SK-N-SH (cell line): ENCODE data around the gene TIMM21. TPM values are rescaled to one million over a fixed set of nuclear protein-coding genes. Genes with fewer than 3 reads are reported as not detected.

ENCODE experiments used
- CTCF ChIA-PET: fragments of 300-600, 350-600 bp; formaldehyde crosslinking; extraction: SDS; loops from one replicate; lab custom pipeline; 2021; lab: Yijun Ruan, JAX
- POLR2A ChIA-PET: fragments of 350-600 bp; sonication (Branson Sonifier 250); formaldehyde crosslinking; extraction: SDS; loops from one replicate; lab custom pipeline; 2020; ENCODE audit warnings: antibody characterized with exemption, inconsistent platforms; lab: Yijun Ruan, JAX
- DNase-seq: peaks from one replicate; pipeline ENCODE4 v3.0.0; 2012
- H2AFZ ChIP-seq: fragments of 200-600 bp; sonication (generic); 2 replicates; pipeline ENCODE4 v1.8.1; 2016; ENCODE audit warnings: antibody characterized with exemption, mild to moderate bottlenecking, low read depth
- H3F3A ChIP-seq: fragments of 200-600 bp; sonication (generic); replicated peaks from 2 replicates; pipeline ENCODE3; 2016; ENCODE audit warnings: antibody characterized with exemption, mild to moderate bottlenecking; ENCODE audit not compliant: insufficient read depth
- H3K27ac ChIP-seq, 2 experiments: fragments of 200-500 bp in 1 of 2; fragments of 200-600 bp in 1 of 2; sonication (Bioruptor generic) in 1 of 2; sonication (generic), shearing (Covaris generic) in 1 of 2; 2 replicates each; pipeline versions ENCODE4 v1.5.1 to v1.6.1; 2014 to 2016; ENCODE audit warnings: low read depth in 2 of 2, inconsistent platforms in 1 of 2, low read length in 1 of 2, mild to moderate bottlenecking in 1 of 2, mixed read lengths in 1 of 2
- H3K27me3 ChIP-seq: fragments of 200-600 bp; sonication (generic), shearing (Covaris generic); 2 replicates; pipeline ENCODE4 v1.6.1; 2016; ENCODE audit warnings: mixed run types; ENCODE audit not compliant: insufficient read depth
- H3K36me3 ChIP-seq, 2 experiments: fragments of 200-500 bp in 1 of 2; fragments of 200-600 bp in 1 of 2; sonication (Bioruptor generic) in 1 of 2; sonication (generic) in 1 of 2; replicated peaks in 1 of 2; 2 replicates each; pipeline versions ENCODE3 to v1.5.1; 2014 to 2016; ENCODE audit warnings: low read length in 1 of 2, mild to moderate bottlenecking in 1 of 2; ENCODE audit not compliant: insufficient read depth in 2 of 2, control insufficient read depth in 1 of 2
- H3K4me1 ChIP-seq, 2 experiments: fragments of 200-500 bp in 1 of 2; fragments of 200-600 bp in 1 of 2; sonication (Bioruptor generic) in 1 of 2; sonication (generic), shearing (Covaris generic) in 1 of 2; 2 replicates each; pipeline versions ENCODE4 v1.5.1 to v1.6.1; 2014 to 2016; ENCODE audit warnings: low read depth in 1 of 2, low read length in 1 of 2, mixed run types in 1 of 2; ENCODE audit not compliant: insufficient read depth in 2 of 2, control insufficient read depth in 1 of 2
- H3K4me2 ChIP-seq: fragments of 200-600 bp; sonication (generic), shearing (Covaris generic); 2 replicates; pipeline ENCODE4 v1.6.1; 2017; ENCODE audit warnings: mixed run types
- H3K4me3 ChIP-seq, 2 experiments: fragments of 200-500 bp in 1 of 2; fragments of 200-600 bp in 1 of 2; sonication (Bioruptor generic) in 1 of 2; sonication (generic), shearing (Covaris generic) in 1 of 2; 2 replicates each; pipeline versions ENCODE4 v1.5.1 to v1.8.1; 2014 to 2016; ENCODE audit warnings: low read depth in 2 of 2, inconsistent platforms in 1 of 2, low read length in 1 of 2, mild to moderate bottlenecking in 1 of 2, mixed read lengths in 1 of 2, moderate library complexity in 1 of 2
- H3K79me2 ChIP-seq: fragments of 200-600 bp; sonication (generic); 2 replicates; pipeline ENCODE4 v1.8.1; 2017; ENCODE audit warnings: mild to moderate bottlenecking; ENCODE audit not compliant: insufficient read depth
- H3K9ac ChIP-seq: fragments of 200-600 bp; sonication (generic); 2 replicates; pipeline ENCODE4 v1.6.1; 2017; ENCODE audit warnings: mixed run types
- H3K9me2 ChIP-seq: fragments of 200-600 bp; sonication (generic); 2 replicates; pipeline ENCODE4 v1.6.1; 2017; ENCODE audit warnings: mixed run types
- H3K9me3 ChIP-seq: fragments of 200-600 bp; sonication (generic); 2 replicates; pipeline ENCODE4 v1.6.1; 2017; ENCODE audit warnings: mixed run types, mild to moderate bottlenecking, moderate library complexity
- H4K20me1 ChIP-seq: fragments of 200-600 bp; sonication (generic); 2 replicates; pipeline ENCODE4 v1.6.1; 2017; ENCODE audit warnings: mild to moderate bottlenecking, mixed run types; ENCODE audit not compliant: insufficient read depth
- EP300 ChIP-seq, 2 experiments: IDR thresholded peaks; 2 replicates each; pipeline versions ENCODE4 v1.4.0 to v1.6.1; 2012; ENCODE audit warnings: borderline replicate concordance in 1 of 2, low read depth in 1 of 2, low read length in 1 of 2
- GATA2 ChIP-seq: sonication (generic); formaldehyde crosslinking; IDR thresholded peaks from 2 replicates; pipeline ENCODE4 v1.5.0; 2020; ENCODE audit warnings: mild to moderate bottlenecking, missing genetic modification reagents
- JUND ChIP-seq: IDR thresholded peaks from 2 replicates; pipeline ENCODE4 v1.4.0; 2012
- MEF2A ChIP-seq: IDR thresholded peaks from 2 replicates; pipeline ENCODE4 v1.4.0; 2012; ENCODE audit warnings: low read depth, borderline replicate concordance
- NFIC ChIP-seq: IDR thresholded peaks from 2 replicates; pipeline ENCODE4 v1.4.0; 2012; ENCODE audit warnings: borderline replicate concordance
- NRF1 ChIP-seq: IDR thresholded peaks from 2 replicates; pipeline ENCODE4 v1.6.1; 2012; ENCODE audit warnings: low read depth, mild to moderate bottlenecking, low read length
- RCOR1 ChIP-seq: fragments of 150-350 bp; IDR thresholded peaks from 2 replicates; pipeline ENCODE4 v1.6.1; 2017; ENCODE audit warnings: antibody characterized with exemption, low read length
- RFX5 ChIP-seq: IDR thresholded peaks from 2 replicates; pipeline ENCODE4 v1.6.1; 2012; ENCODE audit warnings: mild to moderate bottlenecking, improper control_type of control experiment, low read length
- RXRA ChIP-seq: IDR thresholded peaks from 2 replicates; pipeline ENCODE4 v1.4.0; 2012; ENCODE audit warnings: low read depth, mild to moderate bottlenecking, borderline replicate concordance
- TAF1 ChIP-seq: IDR thresholded peaks from 2 replicates; pipeline ENCODE4 v1.6.1; 2012; ENCODE audit warnings: low read depth, mild to moderate bottlenecking, low read length, moderate library complexity, borderline replicate concordance
- TEAD4 ChIP-seq: IDR thresholded peaks from 2 replicates; pipeline ENCODE4 v1.4.0; 2012; ENCODE audit warnings: mild to moderate bottlenecking, borderline replicate concordance; ENCODE audit not compliant: insufficient read depth
- YY1 ChIP-seq: IDR thresholded peaks from 2 replicates; pipeline ENCODE4 v1.4.0; 2012; ENCODE audit warnings: low read depth, mild to moderate bottlenecking
- WGBS: methylation state at CpG from one replicate; pipeline ENCODE4 v1.1.6; 2017; ENCODE audit warnings: low lambda C conversion rate; 5-methylcytosine and 5-hydroxymethylcytosine counted together
- polyA plus RNA-seq, 3 experiments: library from polyadenylated mRNA; depleted of rRNA; stranded (reverse); fragments of >200 nt; gene quantifications; 2 replicates each; pipeline ENCODE4 v1.2.3, GENCODE V29; 2012
- TF ChIP-seq, protein P1 (sequence below): IDR thresholded peaks from 2 replicates; pipeline ENCODE4 v1.4.0; 2012; ENCODE audit warnings: low read depth, borderline replicate concordance
- TF ChIP-seq, protein P2 (sequence below): IDR thresholded peaks from 2 replicates; pipeline ENCODE4; 2012
- TF ChIP-seq, protein P3 (sequence below): IDR thresholded peaks from 2 replicates; pipeline ENCODE4 v1.4.0; 2012; ENCODE audit warnings: low read depth
- TF ChIP-seq, protein P4 (sequence below): fragments of 200-600 bp; sonication (generic); IDR thresholded peaks from 2 replicates; pipeline ENCODE4 v1.6.1; 2017; ENCODE audit warnings: antibody characterized with exemption, mild to moderate bottlenecking, moderate library complexity

The TIMM21 gene
- polyA plus RNA-seq, 1 of the 3 experiments (the other 2 are of a cell fraction): 27.6 TPM

DNA sequence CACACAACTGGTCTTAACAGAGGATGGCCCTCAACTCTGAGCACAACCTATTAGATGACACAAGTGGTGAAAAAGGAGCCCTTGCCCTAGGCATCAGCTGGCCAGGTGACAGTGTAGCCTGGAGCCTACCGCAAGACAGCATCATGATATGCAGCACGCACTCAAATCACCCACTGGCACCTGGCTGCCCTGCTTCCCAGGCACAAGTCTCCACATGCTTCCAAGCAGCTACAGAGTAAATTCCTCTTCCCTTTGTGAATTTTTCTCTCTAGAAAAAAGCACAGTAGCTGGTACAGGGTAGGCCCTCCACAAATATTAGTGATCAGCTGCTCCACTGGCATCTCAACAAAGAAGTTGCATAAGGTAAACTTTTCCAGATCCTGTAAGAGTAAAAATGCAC, 6.7 kb upstream of the TIMM21 start:
- ChIA-PET CTCF (no interaction called here), POLR2A (no interaction called here)
- Histone ChIP-seq H3K9me2 (no peaks in the 10 kb centered on the region), H3K36me3 (no peaks in the 10 kb centered on the region), H4K20me1 (no peaks in the 10 kb centered on the region), H3K4me3 (no peak overlapping the region), H3K27ac (no peak overlapping the region), H3K27me3 (no peaks in the 10 kb centered on the region; the same call in 1 of the 2 replicates), H3K9ac (no peak overlapping the region), H3F3A (peaks cover 10% of the 10 kb centered on the region), H3K9me3 (no peaks in the 10 kb centered on the region), H3K79me2 (no peaks in the 10 kb centered on the region), H2AFZ (no peak overlapping the region), H3K4me1 (peaks cover 0 to 4% of the 10 kb centered on the region in 2 experiments; a peak in 2 of 4 replicates), H3K4me2 (no peak overlapping the region)
- TF ChIP-seq, protein P1, sequence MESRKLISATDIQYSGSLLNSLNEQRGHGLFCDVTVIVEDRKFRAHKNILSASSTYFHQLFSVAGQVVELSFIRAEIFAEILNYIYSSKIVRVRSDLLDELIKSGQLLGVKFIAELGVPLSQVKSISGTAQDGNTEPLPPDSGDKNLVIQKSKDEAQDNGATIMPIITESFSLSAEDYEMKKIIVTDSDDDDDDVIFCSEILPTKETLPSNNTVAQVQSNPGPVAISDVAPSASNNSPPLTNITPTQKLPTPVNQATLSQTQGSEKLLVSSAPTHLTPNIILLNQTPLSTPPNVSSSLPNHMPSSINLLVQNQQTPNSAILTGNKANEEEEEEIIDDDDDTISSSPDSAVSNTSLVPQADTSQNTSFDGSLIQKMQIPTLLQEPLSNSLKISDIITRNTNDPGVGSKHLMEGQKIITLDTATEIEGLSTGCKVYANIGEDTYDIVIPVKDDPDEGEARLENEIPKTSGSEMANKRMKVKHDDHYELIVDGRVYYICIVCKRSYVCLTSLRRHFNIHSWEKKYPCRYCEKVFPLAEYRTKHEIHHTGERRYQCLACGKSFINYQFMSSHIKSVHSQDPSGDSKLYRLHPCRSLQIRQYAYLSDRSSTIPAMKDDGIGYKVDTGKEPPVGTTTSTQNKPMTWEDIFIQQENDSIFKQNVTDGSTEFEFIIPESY: no peak
- TF ChIP-seq NRF1 (no peak), RXRA (no peak), RCOR1 (no peak), TEAD4 (no peak), NFIC (no peak), JUND (no peak), EP300 (IDR thresholded peaks at IDR 0.05; ENCODE audit: borderline replicate concordance in 1 of 2, low read depth in 1 of 2, low read length in 1 of 2) (no peak), TAF1 (no peak), RFX5 (no peak), MEF2A (no peak)
- TF ChIP-seq, protein P2, sequence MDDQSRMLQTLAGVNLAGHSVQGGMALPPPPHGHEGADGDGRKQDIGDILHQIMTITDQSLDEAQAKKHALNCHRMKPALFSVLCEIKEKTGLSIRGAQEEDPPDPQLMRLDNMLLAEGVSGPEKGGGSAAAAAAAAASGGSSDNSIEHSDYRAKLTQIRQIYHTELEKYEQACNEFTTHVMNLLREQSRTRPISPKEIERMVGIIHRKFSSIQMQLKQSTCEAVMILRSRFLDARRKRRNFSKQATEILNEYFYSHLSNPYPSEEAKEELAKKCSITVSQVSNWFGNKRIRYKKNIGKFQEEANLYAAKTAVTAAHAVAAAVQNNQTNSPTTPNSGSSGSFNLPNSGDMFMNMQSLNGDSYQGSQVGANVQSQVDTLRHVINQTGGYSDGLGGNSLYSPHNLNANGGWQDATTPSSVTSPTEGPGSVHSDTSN: no peak
- TF ChIP-seq, protein P3, sequence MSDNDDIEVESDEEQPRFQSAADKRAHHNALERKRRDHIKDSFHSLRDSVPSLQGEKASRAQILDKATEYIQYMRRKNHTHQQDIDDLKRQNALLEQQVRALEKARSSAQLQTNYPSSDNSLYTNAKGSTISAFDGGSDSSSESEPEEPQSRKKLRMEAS: no peak
- 59% methylated on average over 2 of the region's 2 CpGs for WGBS
- no peak for DNase-seq

DNA sequence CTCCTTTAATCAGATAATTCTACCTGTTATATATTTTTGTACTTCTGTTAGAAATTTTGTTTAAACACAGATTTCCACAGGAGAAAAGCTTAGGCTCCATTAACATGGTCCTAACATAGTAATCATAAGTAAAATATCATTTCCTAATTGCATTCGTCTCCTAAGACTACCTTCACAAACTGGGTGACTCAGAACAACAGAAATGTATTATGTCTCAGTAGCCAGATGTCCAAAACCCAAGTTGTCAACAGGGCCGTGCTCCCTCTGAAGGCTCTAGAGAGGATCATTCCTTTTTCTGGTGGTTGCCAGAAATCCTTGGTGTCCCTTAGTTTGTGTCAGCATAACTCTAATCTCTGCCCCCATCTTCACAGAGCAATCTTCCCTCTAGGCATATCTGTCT, 6.1 kb upstream of the TIMM21 start:
- no peak for DNase-seq
- no peaks in the 10 kb centered on the region for H3K36me3 ChIP-seq
- H3K4me1 ChIP-seq: peaks cover 5 to 8% of the 10 kb centered on the region in 2 experiments
- no peaks in the 10 kb centered on the region for H3K27me3 ChIP-seq
- no peaks in the 10 kb centered on the region for H3K9me2 ChIP-seq
- H3K4me2 ChIP-seq: no peak overlapping the region
- no peaks in the 10 kb centered on the region for H3K9me3 ChIP-seq
- no peaks in the 10 kb centered on the region for H4K20me1 ChIP-seq
- no peaks in the 10 kb centered on the region for H3K79me2 ChIP-seq
- WGBS: 60% methylated on average over 2 of the region's 2 CpGs
- no peak overlapping the region for H3K9ac ChIP-seq
- TF ChIP-seq GATA2 (CRISPR knock-in tag) (no peak), YY1 (no peak)
- TF ChIP-seq, protein P1: no peak
- TF ChIP-seq, protein P4, sequence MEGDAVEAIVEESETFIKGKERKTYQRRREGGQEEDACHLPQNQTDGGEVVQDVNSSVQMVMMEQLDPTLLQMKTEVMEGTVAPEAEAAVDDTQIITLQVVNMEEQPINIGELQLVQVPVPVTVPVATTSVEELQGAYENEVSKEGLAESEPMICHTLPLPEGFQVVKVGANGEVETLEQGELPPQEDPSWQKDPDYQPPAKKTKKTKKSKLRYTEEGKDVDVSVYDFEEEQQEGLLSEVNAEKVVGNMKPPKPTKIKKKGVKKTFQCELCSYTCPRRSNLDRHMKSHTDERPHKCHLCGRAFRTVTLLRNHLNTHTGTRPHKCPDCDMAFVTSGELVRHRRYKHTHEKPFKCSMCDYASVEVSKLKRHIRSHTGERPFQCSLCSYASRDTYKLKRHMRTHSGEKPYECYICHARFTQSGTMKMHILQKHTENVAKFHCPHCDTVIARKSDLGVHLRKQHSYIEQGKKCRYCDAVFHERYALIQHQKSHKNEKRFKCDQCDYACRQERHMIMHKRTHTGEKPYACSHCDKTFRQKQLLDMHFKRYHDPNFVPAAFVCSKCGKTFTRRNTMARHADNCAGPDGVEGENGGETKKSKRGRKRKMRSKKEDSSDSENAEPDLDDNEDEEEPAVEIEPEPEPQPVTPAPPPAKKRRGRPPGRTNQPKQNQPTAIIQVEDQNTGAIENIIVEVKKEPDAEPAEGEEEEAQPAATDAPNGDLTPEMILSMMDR: no peak
- H2AFZ ChIP-seq: no peak overlapping the region
- peaks cover 10% of the 10 kb centered on the region for H3F3A ChIP-seq
- H3K27ac ChIP-seq: no peak overlapping the region
- H3K4me3 ChIP-seq: no peak overlapping the region
- ChIA-PET POLR2A (no interaction called here), CTCF (no interaction called here)
